Astrocyte (in vitro differentiated cells and primary cell): ENCODE data around the gene TRAF3IP1. TPM values are rescaled to one million over a fixed set of nuclear protein-coding genes. Genes with fewer than 3 reads are reported as not detected.

Source experiments
- DNase-seq: peaks from one replicate; pipeline ENCODE4 v3.0.0-alpha.2; 2010; ENCODE audit warnings: low read depth
- FAIRE-seq: peaks from 2 replicates; lab custom pipeline; 2011; peaks lifted over from hg19 to GRCh38; lab: Jason Lieb, UNC
- H2AFZ ChIP-seq: 2 replicates; pipeline ENCODE4 v1.6.0; 2012; ENCODE audit warnings: low read depth, low read length, inconsistent platforms
- H3K27ac ChIP-seq: 2 replicates; pipeline ENCODE4 v1.5.1; 2011; ENCODE audit warnings: low read depth, low read length, inconsistent platforms
- H3K27me3 ChIP-seq: 2 replicates; pipeline ENCODE4 v1.6.0; 2011; ENCODE audit warnings: low read length, inconsistent platforms; ENCODE audit not compliant: insufficient read depth
- H3K36me3 ChIP-seq: 2 replicates; pipeline ENCODE4 v1.5.1; 2011; ENCODE audit warnings: low read length, inconsistent platforms; ENCODE audit not compliant: insufficient read depth
- H3K4me1 ChIP-seq: 2 replicates; pipeline ENCODE4 v1.5.1; 2011; ENCODE audit warnings: low read length, inconsistent platforms; ENCODE audit not compliant: insufficient read depth
- H3K4me2 ChIP-seq: 2 replicates; pipeline ENCODE4 v1.6.0; 2012; ENCODE audit warnings: low read length, inconsistent platforms
- H3K4me3 ChIP-seq: 2 replicates; pipeline ENCODE4 v1.5.1; 2011; ENCODE audit warnings: low read depth, mild to moderate bottlenecking, low read length, inconsistent platforms; ENCODE audit not compliant: insufficient read depth
- H3K79me2 ChIP-seq: 2 replicates; pipeline ENCODE4 v1.6.0; 2012; ENCODE audit warnings: mild to moderate bottlenecking, low read length, inconsistent platforms; ENCODE audit not compliant: insufficient read depth
- H3K9ac ChIP-seq: 2 replicates; pipeline ENCODE4 v1.6.0; 2012; ENCODE audit warnings: mild to moderate bottlenecking, low read length, inconsistent platforms
- H3K9me3 ChIP-seq: 2 replicates; pipeline ENCODE4 v1.5.1; 2012; ENCODE audit warnings: low read depth, mild to moderate bottlenecking, low read length, inconsistent platforms; ENCODE audit not compliant: insufficient read depth
- H4K20me1 ChIP-seq: 2 replicates; pipeline ENCODE4 v1.6.0; 2012; ENCODE audit warnings: low read length, inconsistent platforms; ENCODE audit not compliant: insufficient read depth
- H3K27ac Mint-ChIP-seq: one replicate; pipeline ENCODE4 v1.8.0; 2021; ENCODE audit warnings: mild to moderate bottlenecking, mixed read lengths; ENCODE audit not compliant: unreplicated experiment
- H3K27me3 Mint-ChIP-seq: one replicate; pipeline ENCODE4 v1.8.0; 2021; ENCODE audit warnings: low read depth, mixed read lengths; ENCODE audit not compliant: unreplicated experiment
- H3K36me3 Mint-ChIP-seq: one replicate; pipeline ENCODE4 v1.8.0; 2021; ENCODE audit warnings: low read depth, mixed read lengths; ENCODE audit not compliant: unreplicated experiment
- H3K4me1 Mint-ChIP-seq: one replicate; pipeline ENCODE4 v1.8.0; 2021; ENCODE audit warnings: low read depth, mixed read lengths; ENCODE audit not compliant: unreplicated experiment
- H3K4me3 Mint-ChIP-seq: one replicate; pipeline ENCODE4 v1.8.0; 2021; ENCODE audit warnings: mild to moderate bottlenecking, moderate library complexity, mixed read lengths; ENCODE audit not compliant: unreplicated experiment
- H3K9me3 Mint-ChIP-seq: one replicate; pipeline ENCODE4 v1.8.0; 2021; ENCODE audit warnings: mild to moderate bottlenecking, mixed read lengths; ENCODE audit not compliant: unreplicated experiment
- EZH2 ChIP-seq: IDR thresholded peaks from 2 replicates; pipeline ENCODE4 v1.6.1; 2012; ENCODE audit warnings: mild to moderate bottlenecking, low read length, inconsistent platforms; ENCODE audit not compliant: insufficient read depth
- total RNA-seq: library from RNA; stranded (reverse); gene quantifications from 2 replicates; pipeline ENCODE4 v1.2.1, GENCODE V29; 2021
- TF ChIP-seq, protein P1 (sequence below): IDR thresholded peaks from 2 replicates; pipeline ENCODE4 v1.5.1; 2011; ENCODE audit warnings: low read depth, mild to moderate bottlenecking, inconsistent platforms, low read length, moderate library complexity; ENCODE audit not compliant: insufficient read depth

TRAF3IP1 gene
- total RNA-seq, 1 donor from 2014 or later, result 19.6 TPM

DNA sequence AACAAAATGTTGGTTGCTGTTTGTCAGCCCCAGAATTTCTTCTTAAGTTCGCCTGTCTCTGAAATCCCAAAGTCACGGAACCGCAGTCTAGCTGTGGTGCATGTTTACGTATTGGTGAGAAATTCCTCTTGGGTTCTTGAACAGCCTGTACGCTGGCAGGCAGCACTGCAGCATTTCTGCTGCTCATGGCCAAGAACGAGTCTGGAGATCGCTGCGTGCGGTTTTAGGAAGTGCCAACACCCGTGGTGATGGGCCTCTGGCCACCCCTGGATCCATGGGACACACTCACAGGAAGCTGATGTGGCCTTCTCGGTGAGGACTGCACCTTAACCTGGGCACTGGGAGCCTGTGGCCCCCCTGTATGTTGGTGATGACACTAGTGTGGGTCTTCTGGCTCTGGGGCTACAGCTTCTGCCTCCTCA, 130.1 kb downstream of the TRAF3IP1 start:
- peaks cover 5% of the 10 kb centered on the region for H3K9me3 Mint-ChIP-seq
- Histone ChIP-seq H3K4me3 (no peak overlapping the region), H3K9ac (no peak overlapping the region), H4K20me1 (peaks cover 33% of the 10 kb centered on the region), H3K9me3 (peaks cover 3% of the 10 kb centered on the region), H3K36me3 (peaks cover 61% of the 10 kb centered on the region), H3K4me1 (no peaks in the 10 kb centered on the region), H3K79me2 (peaks cover 57% of the 10 kb centered on the region), H3K27ac (no peak overlapping the region), H3K27me3 (no peaks in the 10 kb centered on the region), H2AFZ (no peak overlapping the region), H3K4me2 (no peak overlapping the region)
- H3K4me3 Mint-ChIP-seq, result no peak overlapping the region
- no peaks in the 10 kb centered on the region for H3K27me3 Mint-ChIP-seq
- H3K36me3 Mint-ChIP-seq, result peaks cover 39% of the 10 kb centered on the region
- no peak for DNase-seq
- peak overlapping the region; percentile 22 for H3K27ac Mint-ChIP-seq
- FAIRE-seq, result no peak
- H3K4me1 Mint-ChIP-seq, result no peaks in the 10 kb centered on the region
- TF ChIP-seq, protein P1, sequence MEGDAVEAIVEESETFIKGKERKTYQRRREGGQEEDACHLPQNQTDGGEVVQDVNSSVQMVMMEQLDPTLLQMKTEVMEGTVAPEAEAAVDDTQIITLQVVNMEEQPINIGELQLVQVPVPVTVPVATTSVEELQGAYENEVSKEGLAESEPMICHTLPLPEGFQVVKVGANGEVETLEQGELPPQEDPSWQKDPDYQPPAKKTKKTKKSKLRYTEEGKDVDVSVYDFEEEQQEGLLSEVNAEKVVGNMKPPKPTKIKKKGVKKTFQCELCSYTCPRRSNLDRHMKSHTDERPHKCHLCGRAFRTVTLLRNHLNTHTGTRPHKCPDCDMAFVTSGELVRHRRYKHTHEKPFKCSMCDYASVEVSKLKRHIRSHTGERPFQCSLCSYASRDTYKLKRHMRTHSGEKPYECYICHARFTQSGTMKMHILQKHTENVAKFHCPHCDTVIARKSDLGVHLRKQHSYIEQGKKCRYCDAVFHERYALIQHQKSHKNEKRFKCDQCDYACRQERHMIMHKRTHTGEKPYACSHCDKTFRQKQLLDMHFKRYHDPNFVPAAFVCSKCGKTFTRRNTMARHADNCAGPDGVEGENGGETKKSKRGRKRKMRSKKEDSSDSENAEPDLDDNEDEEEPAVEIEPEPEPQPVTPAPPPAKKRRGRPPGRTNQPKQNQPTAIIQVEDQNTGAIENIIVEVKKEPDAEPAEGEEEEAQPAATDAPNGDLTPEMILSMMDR, result no peak
- no peak for TF ChIP-seq EZH2

Other genes starting within 250 kb of the TRAF3IP1 start
- 0.07 TPM in 1 of 2 replicates, not detected in the other for gene ESPNL, start 220.2 kb upstream of the TRAF3IP1 start, total RNA-seq
- 0.53 and 0.59 TPM in 2 replicates for gene KLHL30, start 181.8 kb upstream of the TRAF3IP1 start, total RNA-seq
- 0.60 and 1.4 TPM in 2 replicates for gene ERFE, start 161.5 kb upstream of the TRAF3IP1 start, total RNA-seq
- gene ILKAP, start 116.8 kb upstream of the TRAF3IP1 start, total RNA-seq, result 32.3 and 35.2 TPM in 2 replicates
- gene HES6, start 80.5 kb upstream of the TRAF3IP1 start, total RNA-seq, result 1.3 and 3.0 TPM in 2 replicates
- gene PER2, start 31.9 kb upstream of the TRAF3IP1 start, total RNA-seq, result 2.0 and 3.5 TPM in 2 replicates
- gene ASB1, start 106.4 kb downstream of the TRAF3IP1 start, total RNA-seq, result 30.6 and 31.7 TPM in 2 replicates